HG03460 (cell line): ENCODE data around the gene RPH3AL.
"Not testable (repeated sequence)": the region's sequence is repeated elsewhere in the genome, so short reads cannot be mapped to it uniquely, and the experiment has no call there.

ENCODE experiments used
- ATAC-seq: cut with Tn5 transposase; IDR thresholded peaks from one replicate; pipeline ENCODE4 v1.9.1; 2021; ENCODE audit not compliant: unreplicated experiment

The RPH3AL gene

GRCh38 chr17:228951-229708 is 123.5 kb downstream of the RPH3AL start:
- ATAC-seq, result no peak

- ATAC-seq, result no peak
Observed at GRCh38 chr17:227946-228615, 124.5 kb downstream of the RPH3AL start.

- ATAC-seq, result no peak
Observed at GRCh38 chr17:227078-227945, 125.3 kb downstream of the RPH3AL start.

- ATAC-seq, result no peak
Observed at GRCh38 chr17:226108-227077, 126.2 kb downstream of the RPH3AL start.

DNA sequence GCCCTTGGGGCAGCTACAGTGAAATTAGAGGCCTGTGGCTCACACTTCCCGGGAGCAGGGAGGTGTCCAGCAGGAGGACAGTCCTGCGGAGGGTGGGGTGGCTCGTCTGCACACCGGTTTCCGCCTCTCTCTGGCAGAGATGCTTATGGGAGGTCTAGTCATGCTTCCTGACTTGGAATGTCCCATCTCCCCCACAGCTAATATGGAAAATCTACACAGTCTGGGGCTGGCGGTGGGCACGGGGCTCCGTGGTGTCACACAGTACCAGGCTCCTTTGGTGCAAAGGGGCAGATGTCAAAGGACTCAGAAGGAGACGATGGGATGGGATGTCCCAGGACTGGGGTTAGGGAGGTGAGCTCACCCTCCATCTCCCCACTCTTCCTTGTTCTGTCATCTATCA is 127.1 kb downstream of the RPH3AL start:
- no peak for ATAC-seq

DNA sequence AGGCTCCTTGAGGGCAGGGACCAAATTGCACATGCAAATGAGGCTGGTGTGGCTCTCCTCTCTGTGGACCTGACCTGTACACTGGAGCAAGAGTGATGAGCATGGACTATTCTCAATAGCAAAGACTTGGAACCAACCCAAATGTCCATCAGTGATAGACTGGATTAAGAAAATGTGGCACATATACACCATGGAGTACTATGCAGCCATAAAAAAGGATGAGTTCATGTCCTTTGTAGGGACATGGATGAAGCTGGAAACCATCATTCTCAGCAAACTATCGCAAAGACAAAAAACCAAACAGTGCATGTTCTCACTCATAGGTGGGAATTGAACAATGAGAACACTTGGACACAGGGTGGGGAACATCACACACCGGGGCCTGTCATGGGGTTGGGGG is 128.0 kb downstream of the RPH3AL start:
- ATAC-seq, result not testable (repeated sequence)

DNA sequence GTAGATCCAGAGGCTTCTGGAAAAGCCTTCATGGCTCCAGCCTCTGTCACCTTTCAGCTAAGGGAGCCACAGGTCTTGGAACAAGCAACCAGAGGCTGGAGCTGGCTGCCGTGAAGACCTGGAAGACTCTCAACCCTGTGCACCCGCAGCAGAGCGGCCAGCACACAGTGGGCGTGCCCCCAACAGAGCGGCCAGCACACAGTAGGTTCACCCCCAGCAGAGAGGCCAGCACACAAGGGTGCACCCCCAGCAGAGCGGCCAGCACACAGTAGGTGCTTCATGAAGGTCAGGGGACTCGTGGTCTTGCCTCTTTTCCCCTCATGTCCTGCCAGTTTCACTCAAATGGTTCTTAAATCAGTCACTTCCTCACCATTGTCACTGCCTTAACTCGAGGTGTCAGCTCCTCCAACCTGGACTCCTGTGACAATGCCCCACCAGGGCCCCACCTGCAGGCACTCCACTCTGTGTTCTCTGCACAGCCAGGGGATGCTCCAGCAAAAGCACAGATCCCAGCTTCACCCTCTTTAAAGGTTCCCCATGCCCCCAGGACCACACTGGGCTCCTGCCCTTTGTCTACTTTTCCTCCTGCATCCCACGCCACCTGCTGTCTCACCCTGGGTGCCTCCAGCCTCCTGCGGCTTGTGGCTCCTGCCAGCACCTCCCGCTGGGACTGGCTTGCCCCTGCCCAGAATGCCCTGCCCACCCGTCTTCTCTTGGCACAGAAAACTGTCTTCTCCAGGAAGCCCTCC is 128.7 kb downstream of the RPH3AL start:
- ATAC-seq, result no peak

DNA sequence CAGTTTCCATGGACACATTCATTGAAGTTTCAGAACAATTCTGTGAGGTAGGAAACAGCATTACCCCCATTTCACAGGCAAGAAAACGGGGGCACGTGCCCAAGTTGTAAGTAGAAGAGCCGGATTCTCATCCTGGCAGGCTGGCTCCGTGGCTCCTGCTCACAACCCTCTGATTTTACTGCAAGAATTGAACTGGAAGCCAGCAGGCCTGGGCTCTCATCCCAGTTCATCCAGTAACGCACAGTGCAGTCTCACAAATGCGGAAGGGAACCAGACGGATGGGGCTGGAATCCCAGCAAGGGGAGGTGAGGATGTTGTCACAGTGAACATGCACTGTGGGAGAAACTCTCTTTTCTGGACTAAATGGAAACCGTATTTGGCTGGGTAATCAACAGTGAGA is 130.4 kb downstream of the RPH3AL start:
- ATAC-seq, result no peak

GRCh38 chr17:219696-220095 is 132.9 kb downstream of the RPH3AL start:
- ATAC-seq, result no peak

DNA sequence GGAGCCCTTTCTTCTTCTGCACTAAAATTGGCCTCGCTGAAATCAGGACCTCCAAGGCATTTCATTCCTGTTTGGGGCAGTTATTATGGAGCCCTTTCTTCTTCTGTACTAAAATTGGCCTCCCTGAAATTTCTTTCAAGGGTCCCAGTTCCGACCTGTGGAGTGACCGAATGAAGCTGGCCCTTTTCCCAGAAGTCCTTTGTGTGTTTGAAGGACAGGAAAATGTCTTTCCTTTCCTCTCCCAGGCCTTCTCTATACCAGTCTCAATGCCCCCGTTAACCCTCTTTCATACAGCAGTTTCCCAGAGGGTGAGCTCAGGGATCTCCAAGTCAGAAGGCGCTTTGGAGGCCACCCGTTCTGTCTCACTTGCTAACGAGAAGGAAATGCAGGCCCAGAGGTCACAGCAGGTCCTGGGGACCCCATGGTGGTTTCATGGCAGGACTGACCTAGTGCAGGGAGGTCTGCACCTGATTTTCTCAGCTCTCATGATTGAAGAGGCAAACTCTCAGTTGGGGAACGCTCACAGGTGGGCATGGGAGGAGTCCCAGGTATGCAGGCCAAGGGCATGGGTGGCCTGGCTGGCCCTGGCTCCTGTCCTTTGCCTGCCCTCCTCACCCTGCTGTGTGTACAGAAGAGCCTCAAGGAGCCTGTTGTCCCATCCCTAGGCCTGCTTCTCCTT is 134.0 kb downstream of the RPH3AL start:
- ATAC-seq, result no peak

GRCh38 chr17:216625-217024 is 136.0 kb downstream of the RPH3AL start:
- ATAC-seq, result no peak

GRCh38 chr17:215563-216478 is 136.8 kb downstream of the RPH3AL start:
- ATAC-seq, result not testable (repeated sequence)

- no peak for ATAC-seq
Observed at GRCh38 chr17:214881-215331, 137.7 kb downstream of the RPH3AL start.

- ATAC-seq, result no peak
Observed at GRCh38 chr17:213286-214105, 139.1 kb downstream of the RPH3AL start.

- no peak for ATAC-seq
Observed at GRCh38 chr17:210402-210801, 142.2 kb downstream of the RPH3AL start.

GRCh38 chr17:208429-208828 is 144.2 kb downstream of the RPH3AL start:
- ATAC-seq, result no peak

GRCh38 chr17:207775-208174 is 144.8 kb downstream of the RPH3AL start:
- no peak for ATAC-seq
